Measurements from ENCODE around the gene SMARCA4. TPM values are rescaled to one million over a fixed set of nuclear protein-coding genes. Genes with fewer than 3 reads are reported as not detected.

The SMARCA4 gene
- total and polyA plus RNA-seq, 3 donors from 2014 or later: 141 to 188 (median 180) TPM

- WGBS, 2 donors: 49% methylated on average over 15 of the region's 15 CpGs; no CpG with 5 or more reads in 1 of the 2 donors
- Histone ChIP-seq H3K9me3 (no peaks in the 10 kb centered on the region), H3K27me3 (no peaks in the 10 kb centered on the region), H3K36me3 (ENCODE audit: low read depth, missing control alignments) (no peaks in the 10 kb centered on the region), H3K4me3 (no peak overlapping the region), H3K27ac (peak overlapping the region in 1 of 2 donors; percentile 19), H3K4me1 (peaks cover 8% of the 10 kb centered on the region)
- peak; percentile 94 for DNase-seq
- TF ChIP-seq POLR2A (IDR thresholded peaks at IDR 0.05) (no peak), CTCF (IDR thresholded peaks at IDR 0.05) (peak; percentile 76 to 82 (median 81))
- intact Hi-C loops (cut with DNase I; ENCODE audit: low total_unique reads): loop anchor here (5.0 to 10.0 kb wide), 2 partner anchors 79 to 167 kb away; no protein-coding TSS in a partner anchor
Observed at GRCh38 chr19:11035441-11036377, 74.9 kb downstream of the SMARCA4 start.

- TF ChIP-seq CTCF (IDR thresholded peaks at IDR 0.05) (no peak), POLR2A (IDR thresholded peaks at IDR 0.05) (no peak)
- intact Hi-C loops (cut with DNase I; ENCODE audit: low total_unique reads): loop anchor here (5.0 to 10.0 kb wide), 2 partner anchors 76 to 164 kb away; no protein-coding TSS in a partner anchor
- DNase-seq: no peak
- Histone ChIP-seq H3K4me3 (no peak overlapping the region), H3K27me3 (no peaks in the 10 kb centered on the region), H3K4me1 (peaks cover 8% of the 10 kb centered on the region), H3K36me3 (ENCODE audit: low read depth, missing control alignments) (no peaks in the 10 kb centered on the region), H3K27ac (no peak overlapping the region), H3K9me3 (no peaks in the 10 kb centered on the region)
- 90 to 91% methylated on average over 4 of the region's 4 CpGs for WGBS, 2 donors
Observed at GRCh38 chr19:11038511-11038910, 77.7 kb downstream of the SMARCA4 start.

GRCh38 chr19:11041194-11041593 lies 80.4 kb downstream of the SMARCA4 start:
- Histone ChIP-seq H3K9me3 (no peaks in the 10 kb centered on the region), H3K27ac (no peak overlapping the region), H3K36me3 (ENCODE audit: low read depth, missing control alignments) (no peaks in the 10 kb centered on the region), H3K27me3 (no peaks in the 10 kb centered on the region), H3K4me3 (no peak overlapping the region), H3K4me1 (no peaks in the 10 kb centered on the region)
- intact Hi-C loops (cut with DNase I; ENCODE audit: low total_unique reads): no loop called here
- TF ChIP-seq POLR2A (IDR thresholded peaks at IDR 0.05): no peak
- WGBS, 2 donors: 93 to 96% methylated on average over 33 of the region's 33 CpGs
- no peak for DNase-seq

- no peaks in the 10 kb centered on the region for H3K27me3 ChIP-seq
- WGBS, 2 donors: 92 to 95% methylated on average over 13 of the region's 13 CpGs
- H3K36me3 ChIP-seq (ENCODE audit: low read depth, missing control alignments): no peaks in the 10 kb centered on the region
- no peaks in the 10 kb centered on the region for H3K4me1 ChIP-seq
- no peak for DNase-seq
- no peak overlapping the region for H3K27ac ChIP-seq
- no peak overlapping the region for H3K4me3 ChIP-seq
- intact Hi-C loops (cut with DNase I; ENCODE audit: low total_unique reads): no loop called here
- H3K9me3 ChIP-seq: no peaks in the 10 kb centered on the region
- no peak for TF ChIP-seq POLR2A (IDR thresholded peaks at IDR 0.05)
- TF ChIP-seq CTCF (IDR thresholded peaks at IDR 0.05): no peak
Observed at GRCh38 chr19:11041966-11042627, 81.3 kb downstream of the SMARCA4 start.

GRCh38 chr19:11044431-11044830 lies 83.6 kb downstream of the SMARCA4 start:
- TF ChIP-seq CTCF (IDR thresholded peaks at IDR 0.05): no peak
- H3K27me3 ChIP-seq: no peaks in the 10 kb centered on the region
- H3K4me3 ChIP-seq: no peak overlapping the region
- no peak overlapping the region for H3K27ac ChIP-seq
- H3K36me3 ChIP-seq (ENCODE audit: low read depth, missing control alignments): no peaks in the 10 kb centered on the region
- no peaks in the 10 kb centered on the region for H3K4me1 ChIP-seq
- WGBS, 2 donors: 52 to 53% methylated on average over 10 of the region's 10 CpGs
- intact Hi-C loops (cut with DNase I; ENCODE audit: low total_unique reads): no loop called here
- H3K9me3 ChIP-seq: no peaks in the 10 kb centered on the region
- DNase-seq: no peak

Data from testis (tissue), 3 donors.